GM21723 (cell line): ENCODE measurements around the gene FAM32A.
A peak's percentile ranks its signal among the peaks of the same experiment; 100 is the strongest.

ENCODE experiments used
- ATAC-seq: cut with Tn5 transposase; IDR thresholded peaks from one replicate; pipeline ENCODE4 v1.9.1; 2021; ENCODE audit warnings: mild to moderate bottlenecking, moderate library complexity; ENCODE audit not compliant: unreplicated experiment

Gene FAM32A

DNA sequence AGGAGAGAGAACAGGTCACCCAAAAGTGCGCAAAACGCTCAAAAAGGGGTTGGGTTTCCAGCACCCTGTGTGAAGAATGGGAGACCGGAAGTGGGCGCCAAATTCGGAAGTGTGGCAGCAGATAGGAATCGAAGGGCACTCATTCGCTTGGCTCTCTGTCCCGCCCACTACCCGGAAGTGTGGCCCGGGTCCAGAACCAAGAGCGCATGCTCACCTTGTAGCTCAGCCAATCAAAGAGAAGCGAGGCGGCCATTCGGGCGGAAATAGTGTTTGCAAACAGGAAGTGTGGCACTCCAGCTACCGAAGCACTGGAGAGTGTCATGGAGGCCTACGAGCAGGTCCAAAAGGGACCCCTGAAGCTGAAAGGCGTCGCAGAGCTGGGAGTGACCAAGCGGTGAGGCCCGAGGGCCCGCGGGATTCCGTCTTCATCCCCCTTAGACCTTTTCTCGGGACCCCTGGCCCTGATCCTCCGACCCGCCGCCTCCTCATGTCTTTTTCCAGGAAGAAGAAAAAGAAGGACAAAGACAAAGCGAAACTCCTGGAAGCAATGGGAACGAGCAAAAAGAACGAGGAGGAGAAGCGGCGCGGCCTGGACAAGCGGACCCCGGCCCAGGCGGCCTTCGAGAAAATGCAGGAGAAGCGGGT lies at the start of gene FAM32A:
FAM32A (plus strand) TSS at position 288 of the 645 bp plus-strand sequence; CDS start at position 321, 33 bp downstream.
- ATAC-seq = peak; percentile 80

DNA sequence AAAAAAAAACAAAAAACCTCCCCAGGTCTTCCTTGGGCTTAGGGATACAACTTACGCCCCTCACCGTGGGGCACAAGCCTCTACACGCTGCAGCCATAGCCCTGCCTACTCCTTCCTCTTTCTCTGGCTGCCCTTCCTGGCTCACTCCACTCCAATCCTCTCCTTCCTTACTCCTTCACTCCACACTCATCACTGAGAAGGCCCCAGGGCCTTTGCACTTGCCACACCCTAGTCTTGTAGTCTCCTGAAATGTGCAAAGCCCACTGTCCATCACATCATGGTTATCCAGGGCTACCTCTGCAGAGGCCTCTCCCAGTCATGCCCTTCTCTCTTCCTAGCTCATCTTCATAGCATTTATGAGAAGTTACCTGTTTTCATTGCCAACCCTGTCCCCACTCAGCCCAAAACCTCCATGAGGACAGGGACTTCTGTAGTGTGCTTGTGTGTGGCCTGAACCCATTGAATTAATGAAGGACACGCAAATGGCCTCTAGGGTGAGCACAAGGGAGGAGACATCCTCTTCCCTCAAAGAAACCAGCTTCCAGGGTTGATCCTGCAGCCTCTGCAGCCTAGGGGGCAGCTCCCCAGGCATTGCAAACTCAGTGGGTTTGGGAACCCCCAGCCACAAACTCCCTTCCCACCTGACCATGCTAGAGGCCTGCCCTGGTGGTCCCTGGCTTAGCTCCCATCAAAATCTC lies 49.6 kb upstream of the FAM32A start:
- no peak for ATAC-seq

DNA sequence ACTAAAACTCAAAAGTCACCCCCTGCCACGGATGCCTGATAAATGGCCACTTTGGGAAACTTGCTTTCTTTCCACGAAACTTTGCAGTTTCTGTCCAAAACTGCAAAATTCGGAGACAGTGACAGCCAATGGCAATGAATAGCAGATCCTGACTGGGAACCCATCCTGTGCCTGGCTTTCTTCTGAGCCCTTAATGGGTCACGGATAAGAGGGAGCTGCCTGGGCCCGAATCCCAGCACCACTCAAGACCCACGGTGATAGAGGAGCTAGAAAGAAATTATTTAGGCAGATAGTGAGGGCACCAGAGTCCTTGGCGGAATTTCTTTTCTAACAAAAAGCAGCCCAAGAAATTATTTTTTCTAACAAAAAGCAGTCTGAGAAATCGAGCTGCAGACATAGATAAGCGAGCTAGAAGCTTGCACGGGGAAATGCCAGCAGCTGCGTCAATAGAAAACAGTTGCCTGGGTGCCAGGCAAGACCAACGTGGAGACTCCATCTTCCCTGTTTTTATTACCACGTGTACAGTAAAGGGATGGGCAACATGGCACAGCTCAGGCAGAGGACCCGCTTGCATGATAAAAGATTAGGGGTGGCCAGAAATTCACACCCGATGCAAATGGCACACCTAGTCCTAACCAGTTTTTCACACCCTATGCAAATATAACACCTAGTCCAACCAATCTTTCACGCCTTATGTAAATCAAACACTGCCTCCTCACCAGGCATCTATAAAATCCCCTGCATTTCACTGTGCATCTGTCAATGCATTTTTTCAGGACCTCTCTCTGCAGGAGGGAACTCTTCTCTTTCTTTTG lies 48.8 kb upstream of the FAM32A start:
- no peak for ATAC-seq

DNA sequence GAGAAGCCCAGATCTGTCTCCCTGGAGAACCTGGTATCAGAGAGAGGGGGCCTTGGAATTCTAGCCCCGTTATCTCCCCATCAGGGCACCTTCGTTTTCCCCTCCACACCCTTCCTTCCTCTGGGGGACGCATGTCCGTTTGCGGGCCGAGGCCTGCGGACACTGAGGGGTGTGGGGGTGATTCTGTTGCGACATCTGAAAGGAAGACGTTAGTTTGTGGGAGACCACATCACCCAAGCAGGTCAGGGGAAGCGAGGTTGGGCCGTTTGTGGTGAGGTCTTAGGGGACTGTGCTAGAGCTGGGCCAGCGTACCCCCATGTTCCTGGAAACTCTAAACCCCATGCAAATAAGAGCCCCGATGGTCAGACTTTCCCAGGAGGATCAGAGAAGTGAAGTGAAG lies 45.5 kb upstream of the FAM32A start:
- no peak for ATAC-seq

DNA sequence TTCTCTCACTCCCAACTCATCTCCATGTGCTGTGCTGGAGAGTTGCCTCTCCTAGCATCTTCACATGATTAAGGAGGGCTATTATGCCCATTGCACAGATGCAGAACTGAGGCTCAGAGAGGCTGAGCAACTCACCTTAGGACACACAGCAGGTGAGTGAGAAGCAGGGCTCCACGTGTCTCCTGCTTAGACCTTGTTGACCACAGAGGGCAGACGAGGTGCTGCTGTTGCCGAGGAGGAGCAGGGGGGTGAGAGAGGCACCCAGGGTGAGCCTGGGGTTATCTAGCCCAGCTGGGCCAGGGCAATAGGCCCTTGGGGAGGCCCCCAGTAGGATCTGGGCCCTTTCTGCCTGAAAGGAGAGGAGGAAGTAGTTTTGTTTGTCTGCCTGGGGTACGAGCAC lies 44.2 kb upstream of the FAM32A start:
- no peak for ATAC-seq

DNA sequence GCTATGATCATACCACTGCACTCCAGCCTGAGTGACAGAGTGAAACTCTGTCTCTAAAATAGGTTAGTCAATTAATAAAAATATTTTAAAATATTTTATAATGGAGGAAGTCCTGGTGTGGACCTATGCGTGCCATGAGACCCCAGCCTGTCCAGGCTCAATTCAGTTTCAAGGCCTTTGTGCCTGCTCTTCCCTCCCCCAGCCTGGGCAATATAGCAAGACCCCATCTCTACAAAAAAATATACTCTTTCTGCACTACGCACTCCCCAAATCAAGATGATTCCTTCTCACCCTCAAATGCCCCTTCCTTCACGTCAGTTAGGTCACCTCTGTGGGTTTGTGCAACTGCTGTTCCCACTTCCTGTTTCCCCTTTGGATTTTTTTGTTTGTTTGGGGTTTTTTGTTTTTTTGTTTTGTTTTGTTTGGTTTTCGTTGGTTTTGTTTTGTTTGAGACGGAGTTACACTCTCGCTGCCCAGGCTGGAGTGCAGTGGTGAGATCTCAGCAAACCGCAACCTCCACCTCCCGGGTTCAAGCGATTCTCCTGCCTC lies 43.1 kb upstream of the FAM32A start:
- no peak for ATAC-seq

DNA sequence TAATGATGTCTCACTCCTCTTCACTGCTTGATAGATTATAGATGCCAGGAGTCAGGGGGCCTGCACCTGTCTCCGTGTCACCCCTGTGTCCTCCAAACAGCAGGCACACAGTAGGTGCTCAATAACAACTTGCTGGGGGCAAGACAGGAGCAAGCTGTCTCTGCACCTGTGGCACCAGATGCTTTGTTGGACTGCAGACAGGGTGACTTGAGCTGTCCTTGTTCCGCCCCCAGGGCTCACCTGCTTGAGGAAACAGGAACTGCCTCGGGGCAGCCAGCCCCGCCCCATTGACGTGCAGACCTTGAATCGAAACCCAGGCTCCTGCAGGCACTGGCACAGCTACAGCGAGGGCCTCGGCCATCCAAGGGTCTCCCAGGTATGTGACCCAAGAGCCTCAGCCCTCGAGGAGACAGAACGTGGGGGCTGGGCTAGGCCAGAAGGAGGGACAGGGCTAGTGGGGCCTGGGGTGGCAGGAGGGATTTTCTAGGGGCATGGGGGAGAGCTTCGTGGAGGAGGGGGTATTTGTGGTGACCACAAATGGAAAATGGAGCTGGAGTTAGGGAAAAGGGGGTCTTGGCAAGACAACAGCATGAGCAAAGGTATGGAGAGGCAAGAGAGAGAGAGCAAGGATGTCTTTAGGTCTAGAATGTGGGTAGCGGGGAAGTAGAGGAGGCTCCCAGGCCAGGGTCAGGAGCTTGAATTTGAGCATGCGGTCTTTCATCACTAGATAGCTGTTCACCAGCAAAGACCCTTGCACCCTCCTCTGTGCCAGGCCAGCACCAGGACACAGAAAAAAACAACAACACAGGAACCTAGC lies 41.6 kb upstream of the FAM32A start, which contains the start of gene HSH2D:
HSH2D (plus strand) TSS at position 287 of the 817 bp plus-strand sequence. CDS start 5,066 bp downstream, outside the sequence.
- ATAC-seq = peak; percentile 74

DNA sequence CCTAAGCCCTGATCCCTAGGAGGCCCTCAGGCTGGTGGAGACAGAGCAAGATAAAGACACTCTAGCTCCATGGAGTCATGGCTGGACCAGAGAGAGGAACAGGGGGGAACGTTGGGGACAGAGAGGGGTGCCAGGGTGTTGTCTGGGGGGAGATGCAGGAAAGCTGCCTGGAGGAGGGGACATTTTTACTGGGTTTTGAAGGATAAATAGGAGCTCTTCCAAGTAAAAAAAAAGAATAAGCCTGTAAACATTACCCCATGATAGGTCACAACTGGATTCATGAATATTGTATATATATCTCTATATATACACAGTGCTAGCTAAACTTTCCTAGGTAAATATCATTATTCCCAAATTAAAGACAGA lies 41.0 kb upstream of the FAM32A start:
- no peak for ATAC-seq

DNA sequence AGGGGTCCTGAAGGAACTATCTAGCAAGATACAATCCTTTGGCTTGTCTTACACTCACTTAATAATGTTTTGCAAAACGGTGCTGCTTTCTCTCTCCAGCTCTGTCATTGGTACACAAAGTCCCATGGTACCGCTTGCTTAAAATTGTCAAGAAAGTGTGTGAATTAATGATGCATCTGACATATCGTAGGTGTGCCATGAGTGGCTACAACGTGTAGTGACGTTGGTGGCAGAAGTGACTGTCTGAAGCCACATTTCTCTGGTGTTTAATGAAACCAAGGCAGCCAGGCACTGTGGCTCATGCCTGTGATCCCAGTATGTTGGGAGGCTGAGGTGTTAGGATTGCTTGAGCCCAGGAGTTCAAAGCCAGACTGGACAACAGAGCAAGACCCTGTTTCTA lies 39.1 kb upstream of the FAM32A start:
- ATAC-seq = no peak

DNA sequence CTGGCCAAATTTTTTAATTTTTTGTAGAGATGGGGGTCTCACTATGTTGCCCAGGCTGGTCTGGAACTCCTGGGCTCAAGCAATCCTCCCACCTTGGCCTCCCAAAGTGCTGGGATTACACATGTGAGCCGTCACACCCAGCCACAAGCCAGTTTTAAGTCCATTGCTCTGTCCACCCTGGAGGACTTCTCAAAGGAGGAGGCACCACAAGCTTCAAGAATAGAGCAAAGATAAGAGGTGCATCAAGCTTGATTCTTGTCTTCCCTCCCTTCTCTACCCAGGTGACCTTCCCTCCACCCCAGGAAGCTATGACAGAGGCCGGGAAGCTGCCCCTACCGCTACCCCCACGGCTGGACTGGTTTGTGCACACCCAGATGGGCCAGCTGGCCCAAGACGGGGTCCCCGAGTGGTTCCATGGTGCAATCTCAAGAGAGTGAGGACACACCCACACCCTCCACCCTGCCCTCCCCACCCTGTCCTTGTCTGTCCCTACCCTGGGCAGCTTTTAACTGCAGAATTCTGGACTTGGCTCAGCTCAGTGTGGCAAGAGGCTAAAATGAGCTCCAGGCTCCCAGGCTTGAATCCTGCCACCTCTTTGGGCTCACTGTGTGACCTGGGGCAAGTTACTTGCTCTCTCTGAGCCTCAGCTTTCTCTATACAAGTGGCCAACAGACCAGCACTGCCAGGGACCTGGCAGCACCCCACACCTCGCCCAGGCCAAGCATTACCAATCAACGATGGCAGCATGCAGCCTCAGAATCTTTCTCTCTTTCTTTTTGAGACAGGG lies 36.6 kb upstream of the FAM32A start:
- ATAC-seq = no peak

DNA sequence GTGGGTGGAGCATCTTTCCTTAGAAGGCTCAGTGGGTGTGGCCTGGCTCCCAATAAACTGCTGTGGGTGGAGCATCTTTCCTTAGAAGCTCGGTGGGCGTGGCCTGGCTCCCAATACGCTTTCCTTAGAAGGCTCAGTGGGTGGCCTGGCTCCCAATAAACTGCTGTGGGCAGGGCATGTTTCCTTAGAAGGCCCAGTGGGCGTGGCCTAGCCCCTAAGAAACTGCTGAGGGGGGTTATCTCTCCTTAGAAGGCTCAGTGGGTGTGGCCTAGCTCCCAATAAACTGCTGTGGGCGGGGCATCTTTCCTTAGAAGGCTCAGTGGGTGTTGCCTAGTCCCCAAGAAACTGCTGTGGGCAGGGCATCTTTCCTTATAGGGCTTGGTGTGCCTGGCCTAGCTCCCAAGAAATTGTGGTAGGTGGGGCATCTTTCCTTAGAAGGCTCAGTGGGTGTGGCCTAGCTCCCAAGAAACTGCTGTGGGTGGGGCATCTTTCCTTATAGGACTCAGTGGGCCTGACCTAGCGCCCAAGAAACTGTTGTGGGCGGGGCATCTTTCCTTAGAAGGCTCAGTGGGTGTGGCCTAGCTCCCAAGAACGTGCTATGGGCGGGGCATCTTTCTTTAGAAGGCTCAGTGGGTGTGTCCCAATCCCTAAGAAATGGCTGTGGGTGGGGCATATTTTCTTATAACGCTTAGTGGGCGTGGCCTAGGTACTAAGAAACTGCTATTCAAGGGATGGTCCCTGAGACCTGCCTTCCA lies 31.5 kb upstream of the FAM32A start:
- no peak for ATAC-seq

DNA sequence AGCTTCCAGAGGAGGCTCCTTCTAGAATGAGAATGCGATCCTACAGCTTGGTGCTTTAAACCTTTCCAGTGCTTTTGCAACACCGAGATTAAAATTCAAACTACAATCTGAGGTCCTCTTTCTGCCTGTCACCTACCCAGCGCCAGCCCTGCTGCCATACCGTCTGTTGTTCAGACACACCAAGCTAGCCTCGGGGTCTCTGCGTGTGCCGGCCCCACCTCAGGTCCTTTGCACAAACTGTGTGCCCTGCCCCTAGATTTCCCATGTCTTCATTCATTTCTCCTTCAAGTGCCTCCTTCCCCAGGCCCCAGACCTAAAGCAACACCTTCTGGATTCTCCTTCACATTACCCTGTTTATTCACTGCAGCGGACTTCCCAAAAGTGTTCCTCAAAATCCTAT lies 30.7 kb upstream of the FAM32A start:
- ATAC-seq = no peak

DNA sequence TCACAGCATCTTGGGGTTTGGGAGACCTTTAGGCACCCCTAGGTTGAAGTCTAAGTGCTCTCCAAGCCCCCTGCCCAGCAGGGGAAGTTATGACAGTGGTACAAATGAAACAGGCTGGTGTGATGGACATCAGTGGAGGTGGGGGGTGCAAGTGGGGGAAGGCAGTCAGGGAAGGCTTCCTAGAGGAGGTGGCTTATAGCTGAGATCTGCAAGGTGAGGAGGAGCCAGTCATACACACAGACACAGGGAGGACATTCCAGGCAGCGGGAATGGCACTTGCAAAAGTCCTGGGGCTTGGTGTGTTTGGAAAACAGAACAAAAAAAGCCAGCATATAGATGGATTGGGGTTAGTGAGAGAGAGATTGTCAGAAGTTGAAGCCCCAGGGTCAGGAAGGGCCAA lies 30.1 kb upstream of the FAM32A start:
- ATAC-seq = no peak

DNA sequence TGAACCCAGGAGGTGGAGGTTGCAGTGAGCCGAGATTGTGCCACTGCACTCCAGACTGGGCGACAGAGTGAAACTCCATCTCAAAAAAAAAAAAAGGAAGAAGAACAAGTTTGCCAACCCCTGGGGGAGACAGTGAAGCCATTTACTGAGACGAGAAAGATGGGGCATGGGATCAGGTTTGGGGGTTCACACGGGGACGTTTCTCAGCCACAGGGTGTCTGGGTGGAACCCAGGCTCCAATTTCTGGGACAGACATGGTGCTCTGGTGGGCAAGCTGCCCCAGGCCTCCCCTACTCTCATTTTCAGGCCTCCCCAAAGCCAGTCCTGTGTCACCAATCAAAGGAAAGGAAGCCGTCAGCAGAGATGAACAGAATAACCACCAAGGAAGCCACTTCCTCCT lies 28.3 kb upstream of the FAM32A start:
- ATAC-seq = no peak

DNA sequence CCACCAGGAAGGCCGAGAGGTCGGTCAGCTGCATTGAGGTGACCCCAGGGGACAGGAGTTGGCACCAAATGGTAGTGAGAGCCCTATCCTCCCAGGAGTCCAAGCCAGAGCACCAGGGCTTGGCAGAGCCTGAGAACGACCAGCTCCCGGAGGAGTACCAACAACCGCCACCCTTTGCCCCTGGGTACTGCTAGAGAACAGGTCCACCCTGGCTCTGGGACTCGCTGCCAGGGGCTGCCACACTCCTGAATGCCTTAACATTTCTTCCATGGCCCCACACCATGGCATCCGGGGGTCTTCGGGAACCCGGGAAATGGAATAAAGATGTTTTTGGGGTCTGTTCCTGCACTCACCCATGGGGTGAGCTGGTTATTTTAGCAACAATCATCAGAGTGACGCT lies 27.6 kb upstream of the FAM32A start:
- ATAC-seq = no peak

DNA sequence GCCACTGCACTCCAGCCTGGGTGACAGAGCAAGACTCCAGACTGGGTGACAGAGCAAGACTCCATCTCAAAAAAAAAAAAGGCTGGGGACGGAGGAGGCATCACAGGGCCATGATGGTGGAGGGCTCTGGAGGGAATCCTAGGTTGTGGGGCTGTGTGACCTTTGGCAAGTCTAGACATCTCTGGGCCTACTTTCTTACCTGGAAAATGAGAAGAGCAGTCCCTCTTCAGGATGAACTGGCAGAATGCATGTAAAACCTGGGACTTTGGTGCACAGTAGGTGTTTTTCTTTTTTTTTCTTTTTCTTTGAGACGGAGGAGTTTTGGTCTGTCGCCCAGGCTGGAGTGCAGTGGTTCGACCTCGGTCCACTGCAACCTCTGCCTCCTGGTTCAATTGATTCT lies 25.6 kb upstream of the FAM32A start:
- ATAC-seq = no peak

DNA sequence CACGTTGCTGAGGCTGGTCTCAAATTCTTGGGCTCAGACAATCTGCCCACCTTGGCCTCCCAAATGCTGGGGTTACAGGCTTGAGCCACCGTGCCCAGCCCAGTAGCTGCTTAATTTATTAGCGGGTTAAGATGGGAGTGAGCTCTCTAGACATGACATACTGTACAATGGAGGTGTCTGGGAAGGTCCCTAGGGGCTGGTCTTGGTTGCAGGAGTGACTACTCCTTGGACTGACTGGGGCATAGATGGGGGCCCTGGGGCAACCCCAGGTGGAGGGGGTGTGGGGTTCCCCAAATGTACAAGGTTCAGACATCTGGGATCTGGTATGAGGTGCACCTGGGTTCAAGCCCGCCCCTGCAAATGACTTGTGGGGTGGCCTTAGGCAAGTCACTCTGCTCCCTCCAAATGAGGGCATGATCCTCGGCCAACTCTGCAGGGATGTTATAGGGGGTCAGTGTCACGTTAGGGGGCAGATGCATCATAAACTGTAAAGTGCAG lies 24.7 kb upstream of the FAM32A start:
- ATAC-seq = no peak

DNA sequence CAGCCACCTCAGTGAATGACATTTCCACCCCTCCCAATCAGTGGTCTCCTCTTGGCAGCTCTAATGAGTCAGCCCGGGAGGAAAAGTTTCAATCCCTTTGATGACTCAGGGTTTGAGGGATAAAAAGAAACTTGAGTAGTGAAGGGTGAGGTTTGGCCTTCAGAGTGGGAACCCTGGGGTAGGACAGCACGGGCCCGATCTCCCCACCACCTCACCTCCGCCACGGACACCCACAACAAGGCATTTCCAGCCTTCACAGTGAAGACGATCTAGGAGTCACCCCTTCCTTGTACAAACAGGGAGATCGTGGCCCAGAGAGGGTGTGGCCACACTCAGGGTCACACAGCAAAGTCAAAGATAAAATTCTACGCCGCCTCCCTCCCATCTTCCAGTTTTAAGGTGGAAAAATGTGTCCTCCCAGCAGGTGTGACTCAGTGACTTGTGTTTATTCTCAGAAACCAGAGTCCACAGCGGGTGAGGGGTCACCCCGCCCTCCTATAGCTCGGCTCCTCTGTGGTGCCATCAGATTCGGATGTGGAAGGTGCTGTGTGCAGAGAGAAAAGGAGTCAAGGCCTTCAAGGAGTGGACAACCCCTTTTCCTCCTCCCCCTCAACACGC lies 24.2 kb upstream of the FAM32A start:
- no peak for ATAC-seq

DNA sequence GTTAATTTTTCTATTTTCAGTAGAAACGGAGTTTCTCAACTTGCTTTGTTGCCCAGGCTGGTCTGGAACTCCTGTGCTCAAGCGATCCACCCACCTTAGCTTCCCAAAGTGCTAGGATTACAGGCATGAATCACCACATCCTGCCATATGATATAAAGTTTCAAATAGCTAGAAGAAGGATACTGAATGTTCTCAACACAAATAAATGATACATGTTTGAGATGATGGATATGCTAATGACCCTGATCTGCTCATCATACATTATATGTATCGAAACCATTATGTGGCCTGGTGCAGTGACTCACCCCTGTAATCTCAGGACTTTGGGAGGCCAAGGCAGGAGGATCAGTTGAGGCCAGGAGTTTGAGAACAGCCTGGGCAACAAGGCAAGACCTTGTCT lies 23.4 kb upstream of the FAM32A start:
- ATAC-seq = no peak
